HK-2 (cell line): ENCODE data around the gene ATAD5.
"Not testable (repeated sequence)": the region's sequence is repeated elsewhere in the genome, so short reads cannot be mapped to it uniquely, and the experiment has no call there.

Source experiments
- DNase-seq: peaks from one replicate; pipeline ENCODE4 v3.0.0-alpha.2; 2018; ENCODE audit not compliant: unreplicated experiment

ATAD5 gene

GRCh38 chr17:30908717-30909420 is 77.1 kb downstream of the ATAD5 start:
- DNase-seq = no peak

GRCh38 chr17:30910151-30910550 is 78.4 kb downstream of the ATAD5 start:
- not testable (repeated sequence) for DNase-seq

GRCh38 chr17:30913955-30914354 is 82.2 kb downstream of the ATAD5 start:
- DNase-seq = no peak

- DNase-seq = no peak
Measured at GRCh38 chr17:30915833-30916611, 84.3 kb downstream of the ATAD5 start.

GRCh38 chr17:30917050-30917449 is 85.3 kb downstream of the ATAD5 start:
- DNase-seq = no peak

- no peak for DNase-seq
Measured at GRCh38 chr17:30920282-30920681, 88.5 kb downstream of the ATAD5 start.

GRCh38 chr17:30920683-30921543 is 89.1 kb downstream of the ATAD5 start:
- no peak for DNase-seq

- peak; percentile 41 for DNase-seq
Measured at GRCh38 chr17:30921544-30922196, 89.9 kb downstream of the ATAD5 start, which contains the start of gene ADAP2. Gene ADAP2 (plus strand): TSS chr17:30921945. CDS start chr17:30922015, 70 bp downstream.

DNA sequence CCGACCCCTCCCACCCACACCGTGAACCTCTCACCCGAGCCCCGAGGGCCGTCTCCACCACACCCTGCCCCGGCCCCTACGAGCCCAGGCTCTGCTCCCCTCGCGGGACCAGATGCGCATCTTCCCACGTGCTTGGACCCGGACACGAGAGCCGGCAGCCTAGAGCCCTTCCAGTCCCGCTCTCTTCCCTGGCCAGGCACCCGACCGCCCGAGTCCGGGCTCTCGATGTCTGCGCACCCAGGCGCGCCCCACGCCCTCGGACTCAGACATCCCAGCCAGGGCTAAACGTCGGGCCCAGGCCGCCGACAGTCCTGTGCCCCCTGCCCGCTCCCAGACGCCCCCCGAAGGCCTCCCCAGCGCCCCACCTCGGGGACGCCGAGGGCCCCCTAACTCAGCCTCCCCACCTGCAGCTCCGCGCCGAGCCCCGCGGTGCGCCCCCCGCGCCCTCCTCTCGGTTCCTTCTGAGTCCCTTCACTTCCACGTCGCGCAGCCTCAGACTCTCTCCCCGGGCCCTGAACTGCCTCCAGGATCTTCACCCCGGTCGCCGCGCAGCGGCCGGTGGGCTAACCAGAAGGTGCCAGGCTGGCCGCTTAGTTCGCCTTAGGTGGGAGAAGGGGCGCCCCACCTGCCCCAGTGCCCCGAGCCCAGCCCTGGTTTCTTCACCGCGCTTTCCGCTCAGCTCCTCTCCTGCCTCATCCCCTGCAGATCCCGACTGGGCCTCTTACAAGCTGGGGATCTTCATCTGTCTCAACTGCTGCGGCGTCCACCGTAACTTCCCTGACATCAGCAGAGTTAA is 90.7 kb downstream of the ATAD5 start:
- no peak for DNase-seq

- no peak for DNase-seq
Measured at GRCh38 chr17:30924341-30924740, 92.6 kb downstream of the ATAD5 start.

DNA sequence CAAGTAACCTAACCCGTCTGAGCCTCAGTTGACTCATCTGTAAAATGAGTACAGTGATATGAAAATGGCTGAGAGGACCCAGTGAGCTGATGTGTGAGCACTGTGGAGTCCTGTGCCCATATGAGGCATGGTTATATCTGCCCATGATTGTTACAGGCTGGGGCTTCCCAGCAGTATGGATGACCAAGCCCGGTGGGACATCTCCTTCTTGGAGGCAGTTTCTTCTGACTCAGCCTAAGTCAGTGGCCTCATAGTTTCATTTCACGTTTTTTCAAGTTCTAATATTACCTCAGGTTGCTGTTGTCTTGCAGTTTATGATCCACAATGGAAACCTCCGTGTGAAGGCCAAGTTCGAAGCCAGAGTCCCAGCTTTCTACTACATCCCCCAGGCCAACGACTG is 94.8 kb downstream of the ATAD5 start:
- no peak for DNase-seq

- no peak for DNase-seq
Measured at GRCh38 chr17:30927756-30928155, 96.0 kb downstream of the ATAD5 start.

DNA sequence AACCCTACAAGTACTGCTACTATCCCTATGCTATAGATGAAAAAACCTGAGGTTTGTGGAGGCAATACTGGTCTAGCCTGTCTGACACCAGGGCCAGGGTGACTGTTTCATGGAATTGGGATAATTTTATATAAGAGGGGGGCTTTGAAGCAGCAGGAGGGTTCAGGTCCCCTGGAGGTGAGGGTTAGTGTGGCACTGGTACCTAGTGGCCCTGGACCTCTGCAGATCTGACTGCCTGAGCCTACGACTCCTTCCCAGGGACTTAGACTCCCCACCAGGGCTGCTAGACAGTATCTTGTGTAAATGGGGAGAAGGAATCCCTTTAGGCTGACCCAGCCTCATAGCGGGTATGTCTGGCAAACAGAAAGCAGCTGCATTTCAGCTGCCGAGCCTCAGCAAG is 96.8 kb downstream of the ATAD5 start:
- no peak for DNase-seq

- no peak for DNase-seq
Measured at GRCh38 chr17:30929081-30929633, 97.4 kb downstream of the ATAD5 start.

- not testable (repeated sequence) for DNase-seq
Measured at GRCh38 chr17:30929861-30930260, 98.1 kb downstream of the ATAD5 start.

- no peak for DNase-seq
Measured at GRCh38 chr17:30930495-30930894, 98.7 kb downstream of the ATAD5 start.

DNA sequence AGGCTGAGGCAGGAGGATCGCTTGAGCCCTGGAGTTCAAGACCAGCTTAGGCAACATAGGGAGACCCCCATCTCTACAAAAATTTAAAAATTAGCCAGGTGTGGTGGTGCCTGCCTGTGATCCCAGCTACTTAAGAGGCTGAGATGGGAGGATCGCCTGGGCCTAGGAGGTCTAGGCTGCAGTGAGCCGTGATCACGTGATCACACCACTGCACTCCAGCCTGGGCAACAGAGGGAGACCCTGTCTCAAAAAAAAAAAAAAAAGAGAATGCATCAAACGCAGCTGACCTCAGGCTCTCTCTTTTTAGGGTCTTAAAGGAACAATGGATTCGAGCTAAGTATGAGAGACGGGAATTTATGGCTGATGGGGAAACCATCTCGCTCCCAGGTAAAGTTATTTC is 99.8 kb downstream of the ATAD5 start:
- DNase-seq = not testable (repeated sequence)

DNA sequence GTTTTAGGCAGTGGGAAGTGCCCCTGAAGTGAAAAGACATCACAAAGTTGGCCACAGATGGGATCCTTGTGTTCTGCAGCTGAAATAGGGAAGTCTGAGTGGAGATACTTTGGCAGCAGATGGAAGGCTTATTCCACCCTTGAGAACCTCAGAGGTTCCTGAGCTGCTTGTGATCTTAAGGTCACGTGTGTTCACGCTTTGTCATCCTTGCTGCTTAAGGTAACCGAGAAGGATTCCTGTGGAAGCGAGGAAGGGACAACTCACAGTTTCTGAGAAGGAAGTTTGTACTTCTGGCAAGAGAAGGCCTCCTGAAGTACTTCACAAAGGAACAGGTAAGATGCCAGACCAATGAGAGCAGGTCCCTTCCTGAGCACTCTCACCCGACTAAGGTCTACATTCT is 102.2 kb downstream of the ATAD5 start:
- DNase-seq = no peak

- no peak for DNase-seq
Measured at GRCh38 chr17:30939051-30939689, 107.4 kb downstream of the ATAD5 start.
